ENCODE results near the gene LMTK3. TPM values are rescaled to one million over a fixed set of nuclear protein-coding genes. Genes with fewer than 3 reads are reported as not detected.

The LMTK3 gene
- total RNA-seq, 4 donors from 2014 or later, result under 0.01 to 1.8 (median 0.59) TPM; not detected in 1

DNA sequence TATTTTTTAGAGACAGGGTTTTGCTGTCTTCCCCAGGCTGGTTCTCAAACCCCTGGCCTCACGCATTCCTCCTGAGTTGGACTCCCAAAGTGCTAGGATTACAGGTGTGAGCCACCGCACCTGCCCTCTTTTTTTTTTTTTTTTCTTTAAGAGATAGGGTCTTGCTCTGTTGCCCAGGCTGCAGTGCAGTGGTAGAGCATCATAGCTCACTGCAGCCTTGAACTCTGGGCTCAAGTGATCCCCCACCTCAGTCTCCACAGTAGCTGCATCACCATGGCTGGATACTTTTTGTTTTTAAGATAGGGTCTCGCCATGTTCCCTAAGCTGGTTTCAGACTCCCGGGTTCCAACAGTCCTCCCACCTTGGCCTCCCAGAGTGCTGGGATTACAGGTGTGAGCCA lies 54.8 kb downstream of the LMTK3 start:
- TF ChIP-seq EP300 (IDR thresholded peaks at IDR 0.05), result no peak
- TF ChIP-seq, protein P1, sequence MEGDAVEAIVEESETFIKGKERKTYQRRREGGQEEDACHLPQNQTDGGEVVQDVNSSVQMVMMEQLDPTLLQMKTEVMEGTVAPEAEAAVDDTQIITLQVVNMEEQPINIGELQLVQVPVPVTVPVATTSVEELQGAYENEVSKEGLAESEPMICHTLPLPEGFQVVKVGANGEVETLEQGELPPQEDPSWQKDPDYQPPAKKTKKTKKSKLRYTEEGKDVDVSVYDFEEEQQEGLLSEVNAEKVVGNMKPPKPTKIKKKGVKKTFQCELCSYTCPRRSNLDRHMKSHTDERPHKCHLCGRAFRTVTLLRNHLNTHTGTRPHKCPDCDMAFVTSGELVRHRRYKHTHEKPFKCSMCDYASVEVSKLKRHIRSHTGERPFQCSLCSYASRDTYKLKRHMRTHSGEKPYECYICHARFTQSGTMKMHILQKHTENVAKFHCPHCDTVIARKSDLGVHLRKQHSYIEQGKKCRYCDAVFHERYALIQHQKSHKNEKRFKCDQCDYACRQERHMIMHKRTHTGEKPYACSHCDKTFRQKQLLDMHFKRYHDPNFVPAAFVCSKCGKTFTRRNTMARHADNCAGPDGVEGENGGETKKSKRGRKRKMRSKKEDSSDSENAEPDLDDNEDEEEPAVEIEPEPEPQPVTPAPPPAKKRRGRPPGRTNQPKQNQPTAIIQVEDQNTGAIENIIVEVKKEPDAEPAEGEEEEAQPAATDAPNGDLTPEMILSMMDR (IDR thresholded peaks at IDR 0.05), result no peak
- TF ChIP-seq POLR2A (IDR thresholded peaks at IDR 0.05), result no peak
- no peak overlapping the region for H3K27ac ChIP-seq
- WGBS, 2 donors, result 91 to 97% methylated on average over 4 of the region's 4 CpGs
- no peaks in the 10 kb centered on the region for H3K9me3 ChIP-seq
- DNase-seq (ENCODE audit: low spot score in 2 of 2), result no peak
- H3K36me3 ChIP-seq, result peaks cover 0 to 56% (median 21%) of the 10 kb centered on the region in 3 donors
- H3K27me3 ChIP-seq, result no peaks in the 10 kb centered on the region
- H3K4me1 ChIP-seq, result peaks cover 0 to 16% (median 0%) of the 10 kb centered on the region in 4 donors
- no peak overlapping the region for H3K4me3 ChIP-seq

DNA sequence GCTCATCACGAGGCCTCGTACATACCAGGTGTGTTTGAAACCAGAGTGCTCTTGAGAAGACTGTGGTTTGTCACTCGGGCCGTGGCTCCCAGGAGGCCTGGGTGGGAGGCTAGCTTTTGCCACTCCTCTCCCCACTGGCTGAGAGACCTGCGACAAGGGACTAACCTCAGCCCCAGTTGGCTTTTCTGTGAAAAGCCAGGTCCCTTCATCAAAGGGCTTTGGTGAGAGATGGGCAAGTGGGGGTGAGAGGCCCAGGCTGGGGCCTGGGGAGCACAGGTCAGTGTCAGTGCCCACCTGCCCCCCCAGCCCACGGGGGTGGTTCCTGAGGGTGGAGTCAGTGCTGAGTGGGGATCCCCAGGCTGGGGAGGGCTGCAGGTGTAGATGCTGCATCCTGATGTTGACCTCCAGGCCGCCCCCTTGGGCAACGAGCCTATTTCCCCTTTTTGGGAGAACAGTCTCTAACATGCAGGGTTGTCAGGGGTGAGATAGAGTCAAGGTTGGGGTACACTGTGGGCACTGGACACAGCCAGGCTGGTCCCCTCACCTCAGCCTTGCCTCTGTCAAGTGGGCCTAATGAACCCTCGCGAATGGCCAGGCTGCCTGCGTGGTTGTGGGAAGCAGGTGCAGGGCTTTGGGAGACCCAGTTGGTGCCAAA lies 55.6 kb downstream of the LMTK3 start:
- Histone ChIP-seq H3K4me3 (no peak overlapping the region), H3K36me3 (peaks cover 0 to 60% (median 27%) of the 10 kb centered on the region in 3 donors), H3K27ac (no peak overlapping the region), H3K4me1 (peaks cover 0 to 16% (median 0%) of the 10 kb centered on the region in 4 donors), H3K9me3 (no peaks in the 10 kb centered on the region), H3K27me3 (no peaks in the 10 kb centered on the region)
- WGBS, 2 donors, result 90 to 92% methylated on average over 8 to 11 of the region's 11 CpGs
- no peak for TF ChIP-seq POLR2A (IDR thresholded peaks at IDR 0.05)
- no peak for TF ChIP-seq EP300 (IDR thresholded peaks at IDR 0.05)
- TF ChIP-seq, protein P1 (IDR thresholded peaks at IDR 0.05), result no peak
- no peak for DNase-seq (ENCODE audit: low spot score in 2 of 2)

DNA sequence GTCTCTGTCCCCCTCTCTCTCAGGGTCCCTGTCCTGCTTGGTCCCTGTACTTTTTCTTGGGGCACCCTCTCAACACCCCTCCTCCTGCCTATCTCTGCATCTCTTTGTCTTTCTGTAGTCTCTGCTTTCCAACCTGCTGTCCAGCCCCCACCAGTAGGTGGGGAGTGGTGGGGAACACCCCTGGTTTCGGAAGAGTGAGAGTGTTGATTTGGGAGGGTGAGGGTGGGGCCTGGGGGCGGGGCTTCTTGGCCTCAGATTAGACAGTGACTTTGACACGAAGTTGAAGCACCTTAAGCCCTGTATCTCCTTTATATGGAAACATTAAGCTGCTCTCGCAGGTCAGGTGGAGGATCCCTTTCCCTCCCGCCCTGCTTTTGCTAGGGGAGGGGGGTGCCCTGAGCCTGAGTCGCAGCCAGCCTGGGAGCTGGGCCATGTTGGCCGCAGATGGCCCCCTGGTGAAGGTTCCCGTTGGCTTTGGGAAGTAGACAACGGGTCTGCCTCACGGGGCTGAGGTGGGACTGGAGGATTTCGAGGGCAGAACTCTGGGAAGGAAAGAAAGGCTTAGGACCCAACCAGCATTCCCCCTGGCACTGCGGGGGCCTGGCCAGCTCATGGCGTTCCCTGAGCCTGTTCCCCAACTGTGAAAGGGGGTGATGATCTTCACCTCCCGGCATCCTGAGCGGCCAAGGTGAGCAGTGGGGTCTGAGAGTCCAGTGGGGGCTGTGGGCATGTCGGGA lies 56.3 kb downstream of the LMTK3 start, which contains the start of gene KCNJ14:
Gene KCNJ14 (plus strand): TSS at position 404 of the 737 bp plus-strand sequence. CDS start 6,151 bp downstream, outside the sequence.
- no peak within 1 kb of the TSS for H3K4me3 ChIP-seq
- no peaks in the 10 kb centered on the region for H3K27me3 ChIP-seq
- H3K4me1 ChIP-seq, result peaks cover 0 to 16% (median 0%) of the 10 kb centered on the region in 4 donors
- no peaks in the 10 kb centered on the region for H3K9me3 ChIP-seq
- DNase-seq (ENCODE audit: low spot score in 2 of 2), result no peak
- no peak within 1 kb of the TSS for H3K27ac ChIP-seq
- TF ChIP-seq EP300 (IDR thresholded peaks at IDR 0.05), result no peak
- TF ChIP-seq, protein P1 (IDR thresholded peaks at IDR 0.05), result no peak
- no peak for TF ChIP-seq POLR2A (IDR thresholded peaks at IDR 0.05)
- 80 to 89% methylated on average over 11 to 15 of the region's 16 CpGs for WGBS, 2 donors
- H3K36me3 ChIP-seq, result peaks cover 0 to 67% (median 34%) of the 10 kb centered on the region in 3 donors

DNA sequence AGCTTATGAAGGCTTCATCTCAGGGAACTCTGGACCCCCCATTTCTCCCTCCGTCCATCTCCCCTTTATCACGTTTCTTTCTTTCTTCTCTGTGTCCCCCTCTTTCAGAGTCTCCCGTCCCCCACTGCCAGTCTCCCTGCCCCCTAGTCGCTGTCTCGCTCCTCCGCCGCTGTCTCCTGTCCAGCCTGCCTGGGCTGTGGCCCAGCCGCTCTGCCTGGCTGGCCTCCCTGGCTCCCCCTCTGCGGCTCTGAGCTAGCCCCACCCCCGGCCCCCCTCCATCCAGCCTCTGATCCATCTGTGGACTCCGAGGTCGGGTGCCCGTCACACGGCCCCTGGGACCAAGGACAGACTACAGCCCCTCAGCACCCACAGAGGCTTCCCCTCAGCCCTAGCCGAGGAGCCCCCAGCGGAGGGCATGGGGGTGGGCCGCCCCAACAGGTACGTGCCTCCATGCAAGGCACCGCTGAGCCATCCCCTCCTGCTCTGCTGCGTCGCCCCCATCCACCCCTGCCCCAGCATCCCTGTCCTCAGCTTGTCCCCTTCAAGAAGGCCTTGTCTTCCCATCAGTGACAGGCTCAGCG lies 57.4 kb downstream of the LMTK3 start:
- no peak overlapping the region for H3K4me3 ChIP-seq
- TF ChIP-seq, protein P1 (IDR thresholded peaks at IDR 0.05), result no peak
- no peak for TF ChIP-seq EP300 (IDR thresholded peaks at IDR 0.05)
- WGBS, 2 donors, result 85 to 87% methylated on average over 22 of the region's 22 CpGs
- peaks cover 0 to 78% (median 41%) of the 10 kb centered on the region in 3 donors for H3K36me3 ChIP-seq
- DNase-seq (ENCODE audit: low spot score in 2 of 2), result no peak
- H3K27ac ChIP-seq, result no peak overlapping the region
- no peaks in the 10 kb centered on the region for H3K9me3 ChIP-seq
- no peaks in the 10 kb centered on the region for H3K27me3 ChIP-seq
- H3K4me1 ChIP-seq, result peaks cover 0 to 16% (median 0%) of the 10 kb centered on the region in 4 donors

All from tibial nerve (tissue), 4 donors.